ENCODE measurements around the gene SERINC5.
A peak's percentile ranks its signal among the peaks of the same experiment; 100 is the strongest.
"Not testable (repeated sequence)": the region's sequence is repeated elsewhere in the genome, so short reads cannot be mapped to it uniquely, and the experiment has no call there.

The SERINC5 gene

DNA sequence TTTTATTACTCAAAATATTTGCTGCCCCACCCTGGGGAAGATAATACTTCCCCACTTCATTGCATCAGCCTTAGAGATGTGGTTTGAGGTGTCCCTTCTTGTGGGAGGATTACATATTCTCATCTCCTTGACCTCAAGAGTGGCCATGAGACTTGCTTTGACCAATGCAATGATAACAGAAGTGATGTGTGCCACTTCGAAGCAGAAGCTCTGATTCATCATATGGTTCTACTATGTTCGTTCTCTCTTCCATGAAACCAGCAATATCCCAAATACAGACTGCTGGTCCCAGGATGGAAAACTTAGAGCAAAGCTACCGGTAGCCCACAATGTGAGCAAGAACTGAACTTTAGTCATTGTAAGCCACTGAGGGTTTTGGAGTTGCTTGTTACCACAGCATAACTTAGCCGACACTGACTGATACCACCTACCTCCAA is 128.7 kb downstream of the SERINC5 start:
- no peak for DNase-seq

DNA sequence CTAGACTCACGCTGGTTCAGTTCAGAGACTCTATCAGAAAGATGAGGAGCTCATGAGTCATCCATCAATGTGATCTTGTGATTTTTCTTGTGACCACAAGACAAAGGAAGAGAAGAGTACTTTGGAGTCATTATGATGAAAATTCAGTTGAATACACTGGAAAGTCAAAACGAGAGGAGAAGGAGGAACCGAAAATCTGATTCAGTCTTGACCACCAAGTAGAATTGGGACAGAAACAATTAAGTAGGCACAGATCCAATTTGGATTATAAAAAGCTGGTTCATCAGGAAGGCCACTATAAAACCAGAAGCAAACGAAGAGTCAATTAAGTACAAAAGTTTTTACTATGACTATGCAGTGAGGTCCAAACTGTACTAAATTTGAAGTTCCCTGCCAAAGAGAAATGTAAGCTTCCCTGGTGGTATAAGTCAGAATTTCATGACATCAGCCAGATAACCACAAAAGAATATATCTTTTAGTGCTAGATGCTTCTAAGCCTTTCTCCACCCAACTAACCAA is 129.8 kb downstream of the SERINC5 start:
- peak; percentile 8 for DNase-seq

- DNase-seq, result no peak
Measured at GRCh38 chr5:80125022-80125961, 130.6 kb downstream of the SERINC5 start.

GRCh38 chr5:80124121-80124918 is 131.5 kb downstream of the SERINC5 start:
- DNase-seq, result no peak

GRCh38 chr5:80122579-80122978 is 133.3 kb downstream of the SERINC5 start:
- no peak for DNase-seq

DNA sequence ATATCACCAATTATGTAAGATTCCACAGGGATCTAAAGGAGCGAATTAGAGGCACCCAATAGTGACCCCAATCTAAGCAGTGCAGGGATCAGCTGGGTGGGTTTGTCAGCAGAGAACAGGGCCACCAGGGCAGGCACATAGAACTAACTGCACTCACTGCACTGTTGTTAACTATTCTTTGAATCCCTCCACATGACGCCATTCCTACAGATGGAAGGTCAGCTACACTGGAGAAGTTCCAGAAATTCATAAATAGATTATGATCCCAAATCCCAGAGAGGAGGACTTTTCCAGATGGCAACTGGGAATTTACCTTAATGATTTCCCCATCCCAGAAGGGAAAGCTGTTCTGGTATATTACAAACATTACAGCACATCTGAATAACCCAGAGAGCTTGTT is 136.5 kb downstream of the SERINC5 start:
- DNase-seq, result no peak

- DNase-seq, result no peak
Measured at GRCh38 chr5:80117446-80117845, 138.4 kb downstream of the SERINC5 start.

- no peak for DNase-seq
Measured at GRCh38 chr5:80116465-80116864, 139.4 kb downstream of the SERINC5 start.

DNA sequence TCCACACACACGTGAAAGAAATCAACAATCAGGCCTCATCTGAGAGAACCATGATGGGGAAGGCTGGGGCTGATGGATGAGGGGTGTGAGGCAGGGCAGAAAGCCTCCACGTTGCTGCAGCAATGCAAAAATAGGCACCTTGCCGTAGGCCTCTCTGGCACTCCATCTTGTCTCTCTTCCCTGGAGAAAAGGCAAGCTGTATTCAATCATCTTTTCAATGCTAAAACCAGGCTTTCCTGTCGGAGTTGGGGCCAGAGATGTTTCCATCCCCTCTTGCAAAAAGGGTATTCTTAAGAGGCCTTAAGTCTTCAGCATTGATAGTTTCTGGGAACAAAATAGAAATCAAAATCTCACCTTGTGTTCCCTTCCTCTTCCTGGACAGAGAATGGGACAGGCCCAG is 139.8 kb downstream of the SERINC5 start:
- DNase-seq, result no peak

DNA sequence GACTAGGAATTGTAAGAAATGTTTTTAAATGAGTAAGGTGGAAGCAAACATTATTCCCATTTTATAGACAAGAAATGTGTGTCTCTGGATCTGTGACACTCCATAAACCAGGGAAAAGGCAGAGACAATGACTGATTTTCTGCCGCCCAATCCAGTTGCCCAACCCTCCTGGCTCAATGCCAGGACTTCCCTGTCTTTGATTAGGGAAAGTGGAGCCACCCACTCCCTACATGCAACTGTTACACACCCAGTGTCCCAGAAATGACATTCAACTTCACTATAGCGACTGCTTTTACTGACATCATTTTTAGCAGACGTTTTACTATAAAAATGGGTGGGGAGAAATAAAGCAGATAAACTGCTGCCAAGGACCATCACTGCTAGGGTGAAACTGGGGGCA is 141.0 kb downstream of the SERINC5 start:
- DNase-seq, result no peak

DNA sequence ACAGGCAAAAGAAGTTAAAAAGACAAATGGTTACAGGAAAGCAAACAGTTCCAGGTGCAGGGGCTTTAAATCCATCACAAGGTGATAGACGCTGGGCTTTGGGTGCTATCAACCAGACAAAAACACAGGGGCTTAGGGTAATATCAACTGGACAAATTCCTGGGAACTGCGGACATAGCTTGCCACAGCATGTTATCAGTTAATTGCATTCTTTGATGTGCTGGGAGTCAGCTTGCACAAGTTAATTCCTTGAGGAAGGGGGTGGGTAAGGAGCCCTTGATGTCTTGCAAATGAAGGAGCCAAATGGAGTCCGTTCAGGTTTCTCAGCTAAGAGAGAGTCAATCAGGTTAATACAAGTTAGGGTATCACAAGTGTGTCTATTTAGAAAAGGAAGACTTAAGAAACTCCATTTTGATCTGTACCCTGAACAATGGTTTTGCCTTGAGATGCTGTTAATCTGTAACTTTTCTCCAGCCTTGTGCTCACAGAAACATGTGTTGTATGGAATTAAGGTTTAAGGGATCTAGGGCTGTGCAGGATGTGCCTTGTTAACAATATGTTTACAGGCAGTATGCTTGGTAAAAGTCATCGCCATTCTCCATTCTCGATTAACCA is 144.4 kb downstream of the SERINC5 start:
- not testable (repeated sequence) for DNase-seq

DNA sequence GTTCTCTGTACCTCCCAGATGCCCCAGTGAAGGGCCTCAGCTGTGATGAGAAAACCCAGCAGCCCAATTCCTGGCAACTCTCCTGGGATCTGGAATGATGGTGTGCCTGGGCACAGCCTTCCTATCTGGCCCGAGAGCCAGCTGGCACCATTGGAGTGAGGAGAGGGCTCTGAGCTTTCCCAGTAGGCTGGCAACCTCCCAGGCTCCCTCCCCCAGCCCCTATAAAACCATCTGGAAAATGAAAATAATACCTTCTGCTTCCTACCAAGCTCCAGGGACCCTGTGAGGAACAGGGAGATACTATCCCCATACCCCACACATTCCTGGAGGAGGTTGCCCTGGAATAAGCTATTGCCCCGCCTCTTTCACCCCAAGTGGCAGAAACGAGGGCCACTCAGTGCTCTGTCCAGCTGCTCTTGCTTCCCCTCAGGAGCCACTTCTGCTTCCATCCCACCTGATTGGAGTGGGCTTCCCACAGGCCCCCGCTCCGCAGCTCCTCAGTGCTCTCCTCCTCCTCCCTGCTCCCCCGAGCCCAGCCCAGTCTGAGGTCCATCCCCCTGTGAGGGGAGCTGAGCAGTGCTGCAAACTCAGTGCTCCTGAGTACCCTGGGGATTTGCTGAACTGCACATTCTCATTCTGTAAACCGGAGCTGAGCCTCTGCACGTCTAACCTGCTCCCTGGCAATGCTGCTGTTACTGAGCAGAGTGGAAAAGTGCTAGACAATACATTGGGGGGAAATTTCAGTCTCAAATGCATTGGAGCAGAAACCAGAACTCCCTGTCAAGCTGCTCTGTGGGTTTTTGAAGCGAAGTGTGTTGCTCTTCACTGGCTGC is 146.0 kb downstream of the SERINC5 start:
- no peak for DNase-seq

GRCh38 chr5:80106916-80107315 is 148.9 kb downstream of the SERINC5 start:
- DNase-seq, result no peak

- no peak for DNase-seq
Measured at GRCh38 chr5:80105698-80106439, 150.0 kb downstream of the SERINC5 start.

DNA sequence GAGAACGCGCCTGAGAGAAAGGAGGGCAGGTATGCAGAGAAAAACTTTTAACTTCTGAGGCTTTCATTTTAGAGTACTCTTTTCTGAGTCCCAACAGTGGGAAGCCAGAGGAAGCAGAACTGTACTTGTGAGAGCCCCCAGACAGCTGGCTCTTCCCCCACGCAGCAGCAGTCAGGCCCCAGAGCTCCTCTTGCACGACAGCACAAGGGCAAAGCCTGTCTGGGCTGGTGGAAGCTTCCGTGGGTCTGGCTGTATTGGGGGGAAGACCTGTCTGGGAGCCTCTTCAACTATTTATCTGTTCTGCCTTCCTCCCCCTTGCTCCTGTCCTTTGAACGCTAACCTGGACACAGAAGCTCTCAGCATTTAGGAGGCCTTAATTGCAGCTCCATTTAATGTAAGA is 152.5 kb downstream of the SERINC5 start:
- no peak for DNase-seq

DNA sequence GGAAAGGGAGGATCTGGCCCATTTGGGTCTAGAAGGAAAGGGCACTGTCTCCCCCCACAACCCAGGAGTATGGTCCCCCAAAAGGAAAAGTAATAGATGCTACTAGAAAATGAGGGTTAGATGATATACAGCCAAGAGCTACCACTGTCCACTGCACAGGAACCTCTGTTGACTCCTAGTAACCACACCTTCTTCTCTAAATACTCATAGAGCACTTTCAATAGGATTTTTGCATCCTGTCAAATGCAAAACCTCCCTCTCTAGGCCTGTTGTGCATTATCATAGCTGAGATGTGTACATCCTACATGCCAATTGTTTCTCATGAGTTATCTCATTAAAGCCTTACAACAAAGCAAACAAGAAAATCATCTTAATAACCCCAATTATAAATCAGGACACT is 153.9 kb downstream of the SERINC5 start:
- no peak for DNase-seq

DNA sequence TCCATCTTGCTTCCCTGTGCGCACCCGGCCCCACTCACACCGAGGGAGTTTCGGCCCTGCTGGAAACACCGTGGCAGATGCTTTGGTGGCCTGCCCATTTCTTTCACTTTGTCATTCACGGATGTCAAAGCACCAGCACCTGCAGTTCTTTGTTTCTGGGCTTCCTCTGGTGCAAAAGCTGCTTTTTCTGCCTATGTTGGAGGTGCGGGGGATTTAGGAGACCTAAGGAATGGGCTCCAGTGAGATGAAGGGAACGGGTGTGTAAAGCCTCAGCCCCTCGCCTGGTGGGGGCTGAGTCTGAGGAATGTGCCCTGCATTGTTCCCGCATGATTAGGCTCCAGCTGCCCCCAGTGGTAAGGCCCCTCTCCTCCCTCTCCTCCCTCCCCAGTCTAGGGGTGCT is 158.4 kb downstream of the SERINC5 start:
- DNase-seq, result no peak

GRCh38 chr5:80094236-80094738 is 161.6 kb downstream of the SERINC5 start:
- DNase-seq, result no peak

DNA sequence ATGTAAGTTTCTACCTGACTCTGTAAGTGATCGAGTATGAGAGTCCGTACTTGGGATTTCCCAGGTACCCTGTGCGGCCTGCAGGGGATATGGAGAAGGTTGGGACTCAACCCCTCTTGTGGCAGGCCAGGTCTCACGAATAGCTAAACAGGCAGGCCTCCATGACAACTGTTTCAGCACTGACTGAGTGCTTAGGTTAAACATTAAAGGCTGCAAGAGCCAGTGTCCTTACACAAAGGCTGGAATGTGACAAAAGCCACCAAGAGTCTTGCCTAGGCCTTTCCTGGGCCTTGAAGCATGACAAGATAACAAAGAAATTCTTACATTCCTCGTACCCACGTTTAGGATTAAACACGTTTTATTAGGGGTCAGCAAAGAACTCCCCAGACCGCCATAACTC is 162.1 kb downstream of the SERINC5 start:
- DNase-seq, result no peak

DNA sequence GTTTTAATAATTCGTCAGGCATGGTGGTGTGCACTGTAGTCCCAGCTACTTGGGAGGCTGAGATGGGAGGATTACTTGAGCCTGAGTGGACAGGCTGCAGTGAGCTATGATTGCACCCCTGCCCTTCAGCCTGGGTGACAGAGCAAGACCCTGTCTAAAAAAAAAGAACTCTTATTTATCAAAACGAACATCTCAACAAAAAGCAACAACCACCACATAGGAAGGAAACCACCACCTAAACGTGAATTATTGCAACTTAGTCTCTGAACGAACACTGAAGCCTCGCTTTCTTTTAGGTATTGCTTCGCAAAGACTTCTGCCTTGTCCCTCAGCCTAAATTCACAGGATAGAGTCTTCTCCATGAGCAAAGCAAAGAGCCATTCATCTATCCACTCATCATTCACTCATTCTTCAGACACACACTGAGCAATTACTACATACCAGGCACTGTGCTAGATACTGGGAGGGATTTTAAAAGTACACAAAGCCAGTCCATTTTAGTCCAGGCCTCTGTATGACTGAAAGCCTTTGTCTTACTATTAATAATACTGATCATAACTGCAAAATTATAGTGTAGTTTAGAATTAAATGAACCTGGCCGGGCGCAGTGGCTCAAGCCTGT is 163.3 kb downstream of the SERINC5 start:
- DNase-seq, result no peak

DNA sequence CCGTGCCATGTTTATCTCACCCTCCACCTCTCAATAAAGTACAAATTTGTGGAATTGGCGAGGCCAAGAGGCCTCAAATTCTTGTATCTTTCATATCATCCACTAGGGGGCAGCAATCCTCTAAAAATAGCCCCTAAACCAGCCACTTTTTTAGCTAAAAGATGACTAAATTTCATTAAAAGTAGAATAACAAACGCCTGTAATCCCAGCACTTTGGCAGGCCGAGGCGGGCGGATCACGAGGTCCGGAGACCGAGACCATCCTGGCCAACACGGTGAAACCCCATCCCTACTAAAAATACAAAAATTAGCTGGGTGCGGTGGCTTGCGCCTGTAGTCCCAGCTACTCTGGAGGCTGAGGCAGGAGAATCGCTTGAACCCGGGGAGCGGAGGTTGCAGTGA is 164.1 kb downstream of the SERINC5 start:
- not testable (repeated sequence) for DNase-seq
